ENCODE results near the gene EFNA4.

DNA sequence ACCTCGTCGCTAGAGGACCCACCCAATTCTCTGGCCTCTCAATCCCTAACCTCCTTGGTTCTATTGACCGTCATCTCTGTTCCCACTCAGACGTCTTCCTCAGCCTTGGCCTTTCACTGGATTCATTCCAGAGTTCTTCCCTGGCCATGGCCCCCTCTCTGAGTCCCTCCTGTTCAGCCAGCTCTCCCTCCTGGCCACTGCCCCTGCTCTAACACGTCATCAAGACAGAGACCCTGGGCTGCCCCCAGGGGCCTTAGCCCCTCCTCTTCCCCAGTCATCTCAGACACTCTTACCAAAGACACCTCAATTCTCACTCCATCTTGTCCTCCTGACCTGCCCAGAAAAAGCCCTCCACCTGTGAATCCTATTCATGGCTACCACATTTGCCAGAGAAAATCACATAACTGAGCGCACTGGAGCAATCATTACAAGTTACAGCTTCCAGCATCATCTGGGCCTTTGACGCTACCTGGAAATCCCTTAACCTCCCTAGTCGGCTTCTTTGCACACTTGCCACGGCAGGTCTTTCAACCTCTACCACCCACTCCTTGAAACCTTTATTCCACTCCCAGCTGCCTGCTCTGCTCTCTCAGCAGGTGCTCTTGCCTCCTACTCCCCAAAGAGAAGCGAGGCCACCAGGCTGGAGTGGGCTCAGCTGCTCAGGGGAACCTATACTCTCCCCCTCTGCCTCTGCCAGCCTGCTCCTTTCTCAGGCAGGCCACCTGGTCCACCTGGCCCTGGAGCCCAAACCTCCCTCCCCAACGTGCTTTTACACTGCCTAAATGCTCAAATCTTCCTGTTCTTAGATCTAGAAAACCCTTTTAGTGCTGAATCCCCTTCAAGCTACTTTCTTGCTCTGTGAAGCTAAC, 43.9 kb upstream of the EFNA4 start:
- TF ChIP-seq, protein P1, sequence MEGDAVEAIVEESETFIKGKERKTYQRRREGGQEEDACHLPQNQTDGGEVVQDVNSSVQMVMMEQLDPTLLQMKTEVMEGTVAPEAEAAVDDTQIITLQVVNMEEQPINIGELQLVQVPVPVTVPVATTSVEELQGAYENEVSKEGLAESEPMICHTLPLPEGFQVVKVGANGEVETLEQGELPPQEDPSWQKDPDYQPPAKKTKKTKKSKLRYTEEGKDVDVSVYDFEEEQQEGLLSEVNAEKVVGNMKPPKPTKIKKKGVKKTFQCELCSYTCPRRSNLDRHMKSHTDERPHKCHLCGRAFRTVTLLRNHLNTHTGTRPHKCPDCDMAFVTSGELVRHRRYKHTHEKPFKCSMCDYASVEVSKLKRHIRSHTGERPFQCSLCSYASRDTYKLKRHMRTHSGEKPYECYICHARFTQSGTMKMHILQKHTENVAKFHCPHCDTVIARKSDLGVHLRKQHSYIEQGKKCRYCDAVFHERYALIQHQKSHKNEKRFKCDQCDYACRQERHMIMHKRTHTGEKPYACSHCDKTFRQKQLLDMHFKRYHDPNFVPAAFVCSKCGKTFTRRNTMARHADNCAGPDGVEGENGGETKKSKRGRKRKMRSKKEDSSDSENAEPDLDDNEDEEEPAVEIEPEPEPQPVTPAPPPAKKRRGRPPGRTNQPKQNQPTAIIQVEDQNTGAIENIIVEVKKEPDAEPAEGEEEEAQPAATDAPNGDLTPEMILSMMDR (IDR thresholded peaks at IDR 0.05), result no peak
- TF ChIP-seq POLR2A (IDR thresholded peaks at IDR 0.05), result no peak

Measured in heart left ventricle (tissue), 13 donors.